GM19324 (cell line): ENCODE results near the gene MS4A10.
"Not testable (repeated sequence)": the region's sequence is repeated elsewhere in the genome, so short reads cannot be mapped to it uniquely, and the experiment has no call there.

Experiments
- ATAC-seq: cut with Tn5 transposase; IDR thresholded peaks from one replicate; pipeline ENCODE4 v1.9.1; 2021; ENCODE audit warnings: mild to moderate bottlenecking, moderate library complexity; ENCODE audit not compliant: unreplicated experiment, low FRiP score

The MS4A10 gene

DNA sequence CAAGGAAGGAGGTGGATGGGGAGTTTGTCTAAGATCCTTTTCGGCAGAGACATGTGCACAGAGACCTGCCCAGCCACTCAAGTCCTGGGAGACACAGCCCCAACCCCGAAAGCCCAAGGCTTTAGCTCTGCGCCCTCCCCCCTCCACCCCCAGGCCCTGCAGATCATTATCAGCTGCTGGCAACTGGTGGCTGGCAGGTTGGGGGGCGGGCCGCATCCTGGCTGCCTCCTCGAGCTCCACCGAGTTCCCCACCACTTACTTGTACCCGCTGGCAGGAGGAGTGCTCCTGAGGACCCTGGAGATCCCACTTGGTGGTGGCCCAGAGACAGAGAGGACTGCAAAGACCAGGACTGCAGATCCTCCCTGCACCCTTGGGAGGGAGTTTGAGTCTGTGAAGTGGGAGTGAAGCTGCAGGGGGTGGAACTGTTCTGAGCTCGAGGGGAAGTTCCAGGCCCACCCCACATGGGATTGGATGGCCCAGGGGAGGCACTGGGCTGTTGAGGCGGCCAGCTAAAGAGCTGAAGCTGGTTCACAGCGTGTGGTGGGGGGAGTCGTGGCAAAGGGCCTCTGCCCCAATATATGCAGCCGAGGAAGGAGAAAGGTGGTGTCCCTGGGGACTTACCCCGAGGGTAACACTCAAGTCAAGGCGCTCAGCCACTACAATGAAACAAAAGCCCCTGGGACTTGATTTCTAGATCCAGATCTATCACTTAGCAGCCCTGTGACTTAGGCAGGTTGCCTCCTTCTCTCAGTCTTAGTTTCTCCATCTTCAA is 36.9 kb downstream of the MS4A10 start:
- ATAC-seq, result no peak

DNA sequence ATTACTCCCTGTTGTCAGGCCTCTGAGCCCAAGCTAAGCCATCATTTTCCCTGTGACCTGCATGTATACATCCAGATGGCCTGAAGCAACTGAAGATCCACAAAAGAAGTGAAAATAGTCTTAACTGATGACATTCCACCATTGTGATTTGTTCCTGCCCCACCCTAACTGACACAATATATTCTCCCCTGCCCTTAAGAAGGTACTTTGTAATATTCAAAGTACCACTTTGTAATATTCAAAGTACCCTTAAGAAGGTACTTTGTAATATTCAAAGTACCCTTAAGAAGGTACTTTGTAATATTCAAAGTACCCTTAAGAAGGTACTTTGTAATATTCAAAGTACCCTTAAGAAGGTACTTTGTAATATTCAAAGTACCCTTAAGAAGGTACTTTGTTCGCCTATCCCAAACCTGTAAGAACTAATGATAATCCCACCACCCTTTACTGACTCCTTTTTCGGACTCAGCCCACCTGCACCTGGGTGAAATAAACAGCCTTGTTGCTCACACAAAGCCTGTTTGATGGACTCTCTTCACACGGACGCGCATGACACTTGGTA is 38.7 kb downstream of the MS4A10 start:
- not testable (repeated sequence) for ATAC-seq

DNA sequence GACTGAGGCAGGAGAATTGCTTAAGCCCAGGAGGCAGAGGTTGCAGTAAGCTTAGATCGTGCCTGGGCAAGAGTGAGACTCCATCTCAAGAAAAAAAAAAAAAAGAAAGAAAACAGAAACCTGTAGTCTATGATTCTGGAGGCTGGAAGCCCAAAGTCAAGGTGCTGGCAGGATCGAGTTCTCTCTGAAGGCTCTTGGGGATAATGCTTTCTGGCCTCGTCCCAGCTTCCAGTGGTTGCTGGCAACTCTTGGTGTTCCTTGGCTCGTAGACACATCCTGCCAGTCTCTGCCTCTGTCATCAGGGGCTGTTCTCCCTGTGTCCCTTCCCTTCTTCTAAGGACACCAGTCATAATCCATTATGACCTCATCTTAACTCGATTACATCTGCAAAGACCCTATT is 40.0 kb downstream of the MS4A10 start:
- ATAC-seq, result no peak

DNA sequence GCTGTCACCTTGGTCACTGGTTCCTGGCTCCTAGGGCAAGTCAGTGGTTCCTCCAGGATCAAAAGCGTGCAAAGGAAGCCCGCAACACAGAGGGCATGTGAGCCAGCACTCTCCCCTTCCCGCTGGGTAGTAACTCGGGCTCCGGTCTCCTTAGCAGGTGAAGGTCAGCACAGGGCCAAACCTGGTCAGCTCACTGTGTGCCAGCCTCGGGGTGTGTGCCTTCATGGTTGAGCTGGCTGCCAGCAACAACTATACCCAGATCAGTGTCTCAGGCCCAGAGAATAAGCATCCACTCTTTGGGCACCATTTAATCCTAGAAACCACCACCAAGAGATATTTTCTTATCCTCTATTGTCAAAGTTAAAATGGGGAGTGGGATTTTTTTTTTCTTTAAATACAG is 40.7 kb downstream of the MS4A10 start:
- ATAC-seq, result no peak

DNA sequence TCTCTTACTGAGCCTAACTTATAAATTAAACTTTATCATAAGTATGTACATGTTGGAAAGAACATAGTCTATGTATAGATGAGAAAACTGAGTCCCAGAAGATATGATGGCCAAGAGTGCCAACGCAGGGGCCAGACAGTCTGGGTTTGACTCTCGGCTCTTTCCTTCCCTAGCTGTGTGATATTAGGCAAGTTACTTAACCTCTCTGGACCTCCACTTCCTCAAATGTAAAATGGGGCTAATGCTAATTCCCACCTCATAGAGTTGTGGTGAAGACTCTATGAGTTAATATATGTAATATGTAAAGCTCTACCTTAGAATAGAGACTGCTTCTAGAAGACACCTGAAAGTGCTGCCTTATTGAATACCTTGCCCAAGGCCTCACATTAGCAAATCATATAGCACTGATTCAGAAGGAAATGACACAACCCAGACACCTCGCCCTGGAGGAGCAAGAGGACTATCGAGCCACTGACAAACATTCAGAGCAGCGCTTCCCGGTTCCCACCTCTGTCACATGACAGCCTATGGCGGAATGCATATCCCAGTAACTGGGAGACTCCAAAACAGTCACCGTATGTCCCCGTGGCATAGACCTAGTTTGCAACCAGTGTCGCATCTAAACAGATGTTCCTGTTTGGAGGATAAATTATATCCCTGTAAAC is 45.5 kb downstream of the MS4A10 start:
- ATAC-seq, result no peak

DNA sequence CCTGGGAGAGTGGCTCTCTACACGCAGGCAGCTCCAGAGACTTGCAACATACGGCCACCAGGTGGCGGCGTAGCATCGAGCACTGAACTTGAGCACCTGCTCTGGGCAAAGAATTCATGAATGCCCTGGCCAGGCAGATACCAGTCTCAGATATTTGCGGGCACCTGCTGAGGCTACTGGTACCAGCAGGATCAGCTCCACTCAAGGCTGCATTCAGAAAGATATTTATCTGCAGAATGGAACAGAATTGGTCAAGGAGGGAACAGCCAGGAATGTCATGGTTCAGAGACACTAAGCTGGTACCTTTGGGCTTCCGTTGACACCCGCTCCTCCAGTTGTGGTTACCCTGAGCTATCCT is 46.0 kb downstream of the MS4A10 start:
- peak; percentile 67 for ATAC-seq

DNA sequence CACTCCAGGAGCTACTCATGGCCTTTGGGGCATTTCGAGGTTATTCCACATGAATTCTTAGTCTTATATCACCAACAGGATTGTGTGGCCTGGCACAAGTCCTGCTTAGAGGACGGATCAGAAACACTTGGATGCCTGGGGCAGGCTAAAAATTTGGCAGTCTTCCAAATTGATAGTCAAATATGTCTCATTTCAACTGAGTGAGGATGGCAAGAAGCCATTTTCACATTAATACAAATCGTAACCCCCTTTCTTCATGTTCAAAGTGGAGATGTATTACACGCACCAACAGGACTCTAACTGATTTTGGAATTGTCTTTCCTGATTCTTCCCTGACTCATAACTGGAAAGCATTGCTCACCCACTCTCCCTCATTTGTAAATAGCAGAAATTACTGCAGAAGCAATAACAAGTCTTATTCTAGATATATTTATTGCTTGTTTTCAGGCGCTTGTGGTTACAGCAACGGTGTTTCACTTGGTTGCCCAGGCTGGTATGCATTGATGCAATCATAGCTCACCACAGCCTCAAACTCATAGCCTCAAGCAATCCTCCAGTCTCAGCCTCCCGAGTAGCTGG is 46.5 kb downstream of the MS4A10 start:
- ATAC-seq, result no peak

DNA sequence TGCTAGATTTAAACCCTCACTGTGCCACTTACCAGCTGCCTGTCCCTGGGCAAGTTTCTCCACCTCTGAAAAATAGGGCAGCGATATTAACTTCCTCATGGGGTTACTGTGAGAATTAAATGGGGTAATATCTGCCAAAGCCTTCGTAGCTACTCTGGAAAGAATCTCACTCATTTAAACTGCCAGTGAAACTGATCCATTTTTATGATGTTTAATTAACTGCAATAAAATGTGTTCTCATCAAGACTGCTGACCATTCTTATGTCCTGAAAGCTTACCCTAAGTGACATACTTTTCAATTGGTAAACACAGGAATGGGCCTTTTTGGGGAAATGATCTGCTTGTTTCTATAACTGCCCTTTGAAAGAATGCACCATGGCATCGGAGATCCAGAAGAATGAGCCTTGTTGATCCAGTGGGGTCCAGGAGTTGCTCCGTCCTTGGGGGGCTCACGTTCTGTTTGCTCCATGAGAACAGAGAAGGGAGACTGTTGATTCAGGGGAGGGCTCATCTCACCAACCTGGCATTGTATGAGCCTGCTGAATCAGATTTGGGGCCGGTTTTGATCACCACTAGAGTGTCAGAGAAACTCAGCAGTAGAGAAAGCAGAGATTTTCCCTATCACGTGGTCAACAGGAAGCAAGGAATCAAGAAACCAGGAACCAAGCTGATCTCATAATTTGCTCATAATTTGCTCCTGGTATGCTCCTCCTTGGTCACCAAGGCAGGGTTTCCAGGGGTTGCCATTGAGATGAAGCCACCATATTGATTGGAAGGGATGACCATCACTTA is 49.8 kb downstream of the MS4A10 start:
- ATAC-seq, result no peak

DNA sequence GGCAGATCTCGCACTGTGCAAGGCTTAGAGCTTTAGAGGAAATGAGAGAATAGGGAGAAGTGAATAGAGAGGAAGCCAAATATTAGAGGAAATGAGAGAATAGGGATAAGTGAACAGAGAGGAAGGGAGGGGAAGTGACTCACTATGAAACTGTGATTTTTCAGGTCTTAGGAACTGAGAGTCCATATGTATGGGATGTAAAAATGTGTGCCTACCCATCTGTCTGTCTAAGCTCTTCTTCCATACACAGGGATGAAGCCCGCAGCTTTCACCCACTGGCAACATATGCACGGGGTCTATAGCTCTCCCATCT is 50.4 kb downstream of the MS4A10 start:
- ATAC-seq, result no peak

DNA sequence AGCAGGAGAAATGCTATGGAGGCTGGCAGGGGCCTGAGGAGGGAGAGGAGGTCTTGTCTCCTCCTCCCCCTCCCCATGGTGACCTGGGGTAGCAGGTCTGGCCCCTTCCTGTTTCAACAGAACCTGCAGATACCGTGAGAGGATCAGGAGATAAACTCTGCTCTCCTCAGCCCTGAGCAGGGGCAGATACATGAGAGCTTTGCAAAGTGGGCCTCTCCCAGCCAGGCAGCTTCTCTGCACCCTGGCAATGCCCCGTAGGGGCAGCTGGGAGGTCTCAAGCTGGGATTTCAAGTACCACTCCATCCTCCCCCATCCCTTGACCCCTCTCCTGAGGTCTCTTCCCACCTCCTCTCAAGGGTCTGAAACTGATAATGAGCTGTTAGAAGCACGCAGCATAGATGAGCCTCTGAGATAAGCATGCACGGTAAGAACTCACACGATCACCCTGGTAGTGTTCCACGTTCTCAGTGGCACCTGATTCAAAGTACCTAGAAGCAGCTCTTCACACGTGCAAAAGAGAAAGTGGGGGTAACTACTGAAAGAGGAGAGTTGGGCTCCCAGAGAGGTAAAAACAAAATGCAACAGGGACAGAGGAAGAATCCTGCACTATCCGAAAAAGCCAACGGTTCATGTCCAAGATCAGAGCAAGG is 51.9 kb downstream of the MS4A10 start:
- no peak for ATAC-seq

DNA sequence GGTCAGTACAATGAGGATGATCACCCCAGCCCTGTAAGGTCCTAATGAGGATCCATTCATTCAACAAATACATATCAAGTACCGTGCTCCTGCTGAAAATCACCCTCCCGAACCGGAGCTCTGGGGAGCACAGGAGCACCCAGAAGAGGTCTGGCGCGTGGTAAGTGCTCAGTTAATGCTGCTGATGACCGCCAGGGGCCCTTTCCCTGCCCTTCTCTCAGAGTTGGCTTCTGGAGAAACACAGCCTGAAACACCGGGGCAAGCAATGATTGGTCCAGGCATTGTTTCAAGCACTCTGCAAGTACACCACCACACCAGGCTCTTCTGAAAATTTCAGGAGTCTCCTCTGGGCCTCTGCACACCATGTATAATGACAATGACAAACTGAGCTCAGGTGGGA is 53.0 kb downstream of the MS4A10 start:
- no peak for ATAC-seq

DNA sequence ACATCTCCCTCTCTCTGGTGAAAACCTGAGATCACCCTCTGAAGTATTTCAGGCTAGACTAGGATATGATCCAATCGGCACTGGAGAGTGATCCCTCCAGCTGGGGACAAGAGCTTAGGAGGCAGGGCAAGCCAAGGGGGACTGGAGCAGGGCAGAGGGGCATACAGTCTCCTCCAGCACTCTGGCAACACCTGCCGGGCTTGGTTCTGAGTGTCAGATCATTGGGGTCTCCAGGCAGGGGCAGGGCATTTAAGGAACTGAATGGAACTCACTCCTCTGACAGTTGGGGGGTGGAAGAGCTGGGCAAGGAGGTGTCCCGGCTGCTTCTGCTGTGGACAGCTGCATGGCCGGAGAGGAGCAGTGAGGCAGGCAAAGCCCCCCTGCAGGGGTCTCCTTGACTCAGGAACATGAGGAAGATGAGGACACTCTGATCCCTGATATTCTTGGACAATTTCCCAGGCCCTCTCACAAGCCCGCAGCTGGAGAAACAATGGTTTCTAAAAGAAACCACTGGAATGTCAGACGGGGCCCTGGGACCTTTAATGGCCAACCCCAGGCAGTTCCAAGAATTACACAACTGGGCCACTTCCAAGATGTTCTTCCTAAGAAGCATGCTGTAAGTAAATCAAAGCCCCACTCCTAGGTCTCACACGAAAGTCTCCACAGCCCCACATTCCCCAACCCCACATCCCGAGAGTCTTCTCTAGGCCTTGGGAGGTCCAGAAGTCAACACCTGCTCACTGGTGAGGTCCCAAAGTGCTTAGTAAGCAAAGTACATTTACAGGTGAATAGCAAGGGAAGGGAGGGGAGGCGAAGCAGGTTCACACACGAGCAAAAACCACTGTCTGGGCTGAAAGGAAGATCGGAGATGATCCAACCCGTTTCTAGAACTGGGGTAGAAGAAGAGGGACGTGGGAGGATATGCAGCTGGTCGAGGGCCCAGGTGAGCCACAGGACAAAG is 55.6 kb downstream of the MS4A10 start:
- ATAC-seq, result no peak

DNA sequence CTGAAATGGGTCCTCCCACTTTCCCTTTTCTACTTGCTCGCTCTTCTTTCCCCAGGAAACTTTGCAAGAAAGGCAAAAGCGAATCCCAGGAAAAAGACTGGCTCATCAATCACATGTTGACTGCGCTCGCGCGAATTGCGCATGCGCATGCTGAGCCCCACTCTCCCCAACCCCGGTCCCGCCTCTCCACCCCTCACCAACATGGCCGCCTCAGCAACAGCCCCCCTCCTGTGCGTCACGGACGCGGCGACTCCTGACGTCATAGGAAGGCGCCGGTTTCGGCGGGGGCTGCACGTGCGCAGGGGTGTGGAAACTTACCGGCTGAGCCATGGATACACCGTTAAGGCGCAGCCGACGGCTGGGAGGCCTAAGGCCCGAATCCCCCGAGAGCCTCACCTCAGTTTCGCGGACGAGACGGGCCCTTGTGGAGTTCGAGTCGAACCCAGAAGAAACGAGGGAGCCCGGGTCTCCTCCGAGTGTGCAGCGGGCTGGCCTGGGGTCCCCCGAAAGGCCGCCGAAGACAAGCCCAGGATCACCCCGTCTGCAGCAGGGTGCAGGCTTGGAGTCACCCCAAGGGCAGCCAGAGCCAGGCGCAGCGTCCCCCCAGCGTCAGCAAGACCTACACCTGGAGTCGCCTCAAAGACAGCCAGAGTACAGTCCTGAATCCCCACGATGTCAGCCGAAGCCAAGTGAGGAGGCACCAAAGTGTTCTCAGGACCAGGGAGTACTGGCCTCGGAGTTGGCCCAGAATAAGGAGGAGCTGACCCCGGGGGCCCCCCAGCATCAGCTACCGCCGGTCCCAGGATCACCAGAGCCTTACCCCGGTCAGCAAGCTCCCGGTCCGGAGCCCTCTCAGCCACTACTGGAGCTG is 56.9 kb downstream of the MS4A10 start, which contains the start of gene CCDC86:
Gene CCDC86 (plus strand): TSS at position 317 of the 871 bp plus-strand sequence. CDS start 12 bp downstream, at position 329.
- ATAC-seq, result peak; percentile 88

DNA sequence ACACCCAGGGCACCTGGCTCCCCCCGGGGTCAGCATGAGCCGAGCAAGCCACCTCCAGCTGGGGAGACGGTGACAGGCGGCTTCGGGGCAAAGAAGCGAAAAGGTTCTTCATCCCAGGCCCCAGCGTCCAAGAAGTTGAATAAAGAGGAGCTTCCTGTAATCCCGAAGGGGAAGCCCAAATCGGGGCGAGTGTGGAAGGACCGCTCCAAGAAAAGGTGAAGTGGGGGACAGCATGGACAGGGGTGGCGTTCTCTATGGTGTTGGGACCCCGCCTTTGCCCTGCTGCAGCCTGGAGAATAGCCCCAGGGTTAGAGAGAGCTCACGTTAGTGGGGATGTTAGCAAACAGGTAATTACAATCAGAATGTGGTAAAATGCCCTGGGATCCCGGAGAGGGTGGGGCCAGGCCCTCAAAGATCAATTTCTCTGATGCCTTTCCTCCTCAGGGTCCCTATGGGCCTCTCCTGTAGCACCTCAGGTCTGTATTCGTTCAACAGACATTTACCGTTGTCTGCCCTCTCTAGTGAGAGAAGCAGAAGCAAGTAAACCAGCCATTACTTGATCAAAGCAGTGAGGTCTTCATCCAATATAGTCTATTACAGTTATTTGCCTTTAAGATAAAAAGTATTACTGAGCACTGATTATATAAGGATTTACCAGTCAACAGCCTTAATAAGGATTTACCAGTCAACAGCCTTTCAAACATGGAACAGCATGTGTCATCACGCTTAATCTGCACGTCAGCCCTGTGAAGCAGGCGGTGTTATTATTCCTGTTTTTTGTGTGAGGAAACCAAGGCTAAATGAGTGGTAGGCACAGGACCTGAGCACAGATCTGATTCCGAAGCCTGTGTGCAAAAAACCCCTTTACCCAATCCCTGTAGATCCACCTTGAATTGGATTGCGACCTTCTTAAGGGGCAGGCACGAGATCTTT is 57.8 kb downstream of the MS4A10 start:
- ATAC-seq, result no peak

DNA sequence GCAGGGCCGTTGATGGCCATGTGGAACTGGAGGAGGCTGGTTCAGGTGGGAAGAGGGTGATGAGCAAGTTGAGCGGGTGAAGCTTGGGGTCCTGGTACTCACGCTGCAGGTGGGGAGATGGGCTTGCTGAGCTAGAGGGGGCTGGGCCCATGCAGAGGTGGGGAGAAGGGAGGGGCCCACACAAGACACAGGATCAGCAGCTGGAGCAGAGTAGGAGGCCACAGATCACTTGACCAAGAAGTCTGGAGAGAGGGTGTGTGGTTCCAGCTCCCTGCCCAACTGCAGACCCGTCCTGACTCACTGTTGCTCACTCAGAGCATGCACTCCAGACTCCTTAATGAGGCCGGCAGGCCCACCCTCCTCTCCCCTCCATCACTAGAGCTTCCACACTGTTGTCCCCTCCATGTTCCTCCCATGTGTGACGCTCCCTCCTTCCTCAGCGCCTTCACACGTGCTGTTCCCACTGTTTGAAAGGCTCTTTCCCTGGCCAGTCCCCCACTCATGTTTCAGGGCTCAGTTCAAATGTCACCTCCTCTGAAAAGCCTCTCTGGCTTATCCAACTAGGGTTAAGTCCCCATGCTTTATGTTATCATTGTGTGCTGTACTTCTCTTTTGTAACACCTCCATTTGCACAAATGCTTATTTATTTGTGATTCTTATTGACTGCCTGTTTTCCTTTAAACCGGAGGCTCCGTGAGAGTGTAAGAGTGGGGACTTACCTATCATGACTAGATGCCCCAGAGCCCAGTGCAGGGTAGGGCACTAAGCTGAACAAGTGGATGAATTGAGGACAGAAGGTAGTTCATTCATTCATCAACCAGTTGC is 59.1 kb downstream of the MS4A10 start:
- no peak for ATAC-seq

DNA sequence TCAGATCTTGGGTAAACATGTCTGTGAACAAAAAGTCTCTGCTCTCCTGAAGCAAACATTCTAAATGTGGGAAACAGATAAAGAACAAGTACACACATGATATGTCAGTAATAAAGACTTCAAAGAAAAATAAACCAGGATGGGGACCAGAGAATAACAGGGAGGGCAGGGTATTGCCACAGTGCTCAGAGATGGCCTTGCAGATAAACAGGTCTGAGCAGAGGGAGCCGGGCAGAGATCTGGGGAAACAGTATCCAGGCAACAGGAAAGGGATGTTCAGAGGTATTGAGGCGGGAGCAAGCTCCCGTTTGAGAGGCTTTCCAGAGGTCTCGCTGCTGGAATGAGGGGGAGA is 59.7 kb downstream of the MS4A10 start:
- no peak for ATAC-seq

DNA sequence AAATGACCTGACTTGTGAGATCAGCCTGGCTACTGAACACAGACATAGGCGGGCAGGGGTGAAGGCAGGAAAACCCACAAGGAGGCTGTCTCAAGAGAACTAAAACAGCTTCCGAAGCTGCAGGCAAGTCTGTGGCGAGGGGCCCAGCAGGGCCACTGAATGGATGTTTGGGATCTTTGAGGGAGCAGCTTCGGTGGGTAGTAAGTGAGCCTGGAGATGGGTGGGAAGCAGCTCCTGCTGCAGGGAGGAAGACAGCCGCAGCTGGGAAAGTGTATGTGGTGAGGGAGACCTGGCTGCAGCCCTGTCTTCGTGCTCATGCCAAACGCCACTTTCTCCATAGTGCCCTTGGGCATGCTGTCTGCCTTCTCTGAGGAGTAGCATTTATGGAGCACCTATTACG is 60.2 kb downstream of the MS4A10 start:
- ATAC-seq, result no peak
